ENCODE results near the gene CHCHD3. TPM values are rescaled to one million over a fixed set of nuclear protein-coding genes. Genes with fewer than 3 reads are reported as not detected.

Gene CHCHD3
- total RNA-seq, 4 donors from 2014 or later: 27.9 to 39.0 (median 34.5) TPM

DNA sequence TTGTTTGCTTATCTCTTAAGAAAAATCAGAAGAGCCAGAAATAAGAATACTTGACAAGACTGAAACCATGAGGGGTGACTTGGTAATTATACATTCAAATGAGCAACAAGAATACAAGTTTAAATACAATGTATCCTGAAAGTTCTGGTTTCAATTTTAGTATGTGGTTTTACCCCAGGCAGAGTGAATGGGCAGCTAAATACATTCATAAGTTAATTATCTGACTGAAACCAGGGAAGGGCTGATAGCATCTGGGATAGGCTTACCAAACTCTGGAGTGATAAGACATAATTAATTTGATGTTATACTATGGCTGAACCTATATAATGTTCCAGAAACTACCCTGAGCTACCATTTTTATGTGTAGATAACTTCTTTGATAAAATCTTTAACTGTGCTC, 253.4 kb downstream of the CHCHD3 start:
- H3K4me3 ChIP-seq (ENCODE audit: low read depth, poor library complexity, severe bottlenecking): no peak overlapping the region
- DNase-seq (ENCODE audit: low spot score in 2 of 2): no peak
- intact Hi-C loops (cut with DNase I; ENCODE audit: low total_unique reads): no loop called here
- no peak for TF ChIP-seq CTCF (IDR thresholded peaks at IDR 0.05)

GRCh38 chr7:132825932-132826835, 255.7 kb downstream of the CHCHD3 start:
- no peak overlapping the region for H3K4me3 ChIP-seq (ENCODE audit: low read depth, poor library complexity, severe bottlenecking)
- no peak for DNase-seq (ENCODE audit: low spot score in 2 of 2)
- intact Hi-C loops (cut with DNase I; ENCODE audit: low total_unique reads): no loop called here
- TF ChIP-seq CTCF (IDR thresholded peaks at IDR 0.05) (no peak), POLR2A (IDR thresholded peaks at IDR 0.05) (no peak)
- WGBS, 2 donors: 70% methylated on average over 6 of the region's 6 CpGs

GRCh38 chr7:132825222-132825621, 256.7 kb downstream of the CHCHD3 start:
- DNase-seq (ENCODE audit: low spot score in 2 of 2): no peak
- WGBS, 2 donors: 96 to 100% methylated on average over 2 of the region's 2 CpGs
- TF ChIP-seq CTCF (IDR thresholded peaks at IDR 0.05): no peak
- TF ChIP-seq POLR2A (IDR thresholded peaks at IDR 0.05): no peak
- no peak overlapping the region for H3K4me3 ChIP-seq (ENCODE audit: low read depth, poor library complexity, severe bottlenecking)
- intact Hi-C loops (cut with DNase I; ENCODE audit: low total_unique reads): no loop called here

DNA sequence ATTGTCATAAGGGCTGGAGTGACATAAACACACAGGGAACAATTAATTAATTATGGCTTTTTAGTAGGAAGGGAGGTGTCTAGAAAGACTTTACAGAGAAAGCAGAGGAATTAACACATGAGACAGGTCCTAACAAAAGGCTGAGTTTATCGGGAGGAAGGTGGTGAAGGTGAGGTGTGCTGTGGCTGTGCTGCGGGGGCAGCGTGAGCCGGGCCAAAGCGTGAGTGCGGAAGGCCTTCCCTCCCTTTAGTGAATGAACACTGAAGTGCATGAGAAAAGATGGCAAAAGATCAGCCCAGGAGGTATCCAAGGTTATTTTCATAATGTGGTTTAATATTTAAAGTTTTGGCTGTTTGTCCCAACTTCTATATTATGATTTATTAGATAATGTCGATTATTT, 262.2 kb downstream of the CHCHD3 start:
- 95% methylated on average over 7 of the region's 7 CpGs for WGBS, 2 donors
- no peak for TF ChIP-seq CTCF (IDR thresholded peaks at IDR 0.05)
- no peak for TF ChIP-seq POLR2A (IDR thresholded peaks at IDR 0.05)
- H3K4me3 ChIP-seq (ENCODE audit: low read depth, poor library complexity, severe bottlenecking): no peak overlapping the region
- no peak for DNase-seq (ENCODE audit: low spot score in 2 of 2)
- intact Hi-C loops (cut with DNase I; ENCODE audit: low total_unique reads): no loop called here

DNA sequence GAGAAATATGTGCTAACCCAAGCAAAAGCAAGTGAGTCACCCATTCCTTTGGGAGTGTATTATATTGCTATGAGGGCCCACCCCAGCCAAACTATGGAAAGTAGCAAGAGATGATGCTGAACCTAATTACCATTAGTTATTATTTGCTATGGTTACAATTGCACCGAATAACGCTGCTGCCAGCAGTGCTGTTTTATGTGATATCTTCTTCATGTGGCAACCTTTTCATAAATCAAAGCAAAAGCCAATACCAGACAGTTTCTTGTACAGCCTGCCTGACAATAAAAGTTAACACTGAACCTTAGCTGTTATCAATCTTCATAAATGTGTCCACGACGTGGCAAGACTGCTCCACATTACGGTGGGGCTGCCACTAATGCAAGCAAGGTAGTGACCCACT, 263.9 kb downstream of the CHCHD3 start:
- no peak for DNase-seq (ENCODE audit: low spot score in 2 of 2)
- no peak overlapping the region for H3K4me3 ChIP-seq (ENCODE audit: low read depth, poor library complexity, severe bottlenecking)
- TF ChIP-seq CTCF (IDR thresholded peaks at IDR 0.05) (no peak), POLR2A (IDR thresholded peaks at IDR 0.05) (no peak)
- WGBS, 2 donors: 27 to 45% methylated on average over 5 of the region's 5 CpGs
- intact Hi-C loops (cut with DNase I; ENCODE audit: low total_unique reads): no loop called here

Data from lower leg skin (tissue), 4 donors.